ENCODE results near the gene NQO2. TPM values are rescaled to one million over a fixed set of nuclear protein-coding genes. Genes with fewer than 3 reads are reported as not detected.

NQO2 gene
- total RNA-seq, 2 donors from 2014 or later = 50.8 to 199 TPM

DNA sequence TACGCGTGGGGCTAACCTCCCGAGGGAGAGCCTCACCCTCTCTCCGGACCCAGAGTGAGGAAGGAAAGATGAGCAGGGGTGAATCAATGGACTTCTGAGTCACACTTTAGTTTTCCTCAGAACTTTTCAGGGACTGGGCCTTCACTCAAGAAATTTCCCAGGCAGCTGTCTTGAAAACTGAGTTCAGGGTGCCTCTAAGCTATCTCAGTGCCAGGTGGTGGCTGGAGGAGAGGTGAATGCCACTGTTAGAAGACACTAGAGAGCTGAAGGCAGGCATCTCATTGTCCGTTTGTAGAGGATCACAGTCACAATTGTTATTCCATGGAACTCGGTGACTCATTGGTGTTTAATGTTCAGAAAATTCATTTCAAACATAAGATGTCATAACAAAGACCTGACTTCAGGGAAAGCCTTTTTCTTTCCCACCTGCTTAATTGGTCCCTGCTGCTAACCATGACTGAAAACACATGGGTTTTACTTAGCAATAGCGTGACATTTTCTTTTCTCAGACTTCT, 23.1 kb upstream of the NQO2 start:
- H3K9me3 ChIP-seq (ENCODE audit: control insufficient read depth, low read length) = no peaks in the 10 kb centered on the region
- 78 to 80% methylated on average over 7 of the region's 7 CpGs for WGBS, 2 experiments (ENCODE audit: insufficient coverage in 1 of 2, insufficient read length in 1 of 2)
- TF ChIP-seq, protein P1, sequence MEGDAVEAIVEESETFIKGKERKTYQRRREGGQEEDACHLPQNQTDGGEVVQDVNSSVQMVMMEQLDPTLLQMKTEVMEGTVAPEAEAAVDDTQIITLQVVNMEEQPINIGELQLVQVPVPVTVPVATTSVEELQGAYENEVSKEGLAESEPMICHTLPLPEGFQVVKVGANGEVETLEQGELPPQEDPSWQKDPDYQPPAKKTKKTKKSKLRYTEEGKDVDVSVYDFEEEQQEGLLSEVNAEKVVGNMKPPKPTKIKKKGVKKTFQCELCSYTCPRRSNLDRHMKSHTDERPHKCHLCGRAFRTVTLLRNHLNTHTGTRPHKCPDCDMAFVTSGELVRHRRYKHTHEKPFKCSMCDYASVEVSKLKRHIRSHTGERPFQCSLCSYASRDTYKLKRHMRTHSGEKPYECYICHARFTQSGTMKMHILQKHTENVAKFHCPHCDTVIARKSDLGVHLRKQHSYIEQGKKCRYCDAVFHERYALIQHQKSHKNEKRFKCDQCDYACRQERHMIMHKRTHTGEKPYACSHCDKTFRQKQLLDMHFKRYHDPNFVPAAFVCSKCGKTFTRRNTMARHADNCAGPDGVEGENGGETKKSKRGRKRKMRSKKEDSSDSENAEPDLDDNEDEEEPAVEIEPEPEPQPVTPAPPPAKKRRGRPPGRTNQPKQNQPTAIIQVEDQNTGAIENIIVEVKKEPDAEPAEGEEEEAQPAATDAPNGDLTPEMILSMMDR (conservative IDR thresholded peaks at IDR 0.05) = no peak
- peaks cover 6% of the 10 kb centered on the region for H3K27me3 Mint-ChIP-seq (ENCODE audit: insufficient read depth)
- H3K27ac ChIP-seq (ENCODE audit: low read depth, low read length) = no peak overlapping the region
- H3K9ac ChIP-seq (ENCODE audit: extremely low read depth, low read length, poor library complexity, severe bottlenecking) = no peak overlapping the region
- no peak for DNase-seq
- peaks cover 2% of the 10 kb centered on the region for H3K9me3 Mint-ChIP-seq
- peaks cover 21% of the 10 kb centered on the region for H3K4me1 ChIP-seq (ENCODE audit: control insufficient read depth, insufficient read depth, low read length)
- no peak overlapping the region for H3K4me3 ChIP-seq (ENCODE audit: low read length)
- H3K27ac Mint-ChIP-seq = peak overlapping the region; percentile 35
- no peaks in the 10 kb centered on the region for H3K36me3 ChIP-seq (ENCODE audit: control insufficient read depth, insufficient read depth, low read length)
- H3K36me3 Mint-ChIP-seq (ENCODE audit: low read depth) = no peaks in the 10 kb centered on the region
- peaks cover 43% of the 10 kb centered on the region for H3K4me1 Mint-ChIP-seq
- no peak overlapping the region for H3K4me3 Mint-ChIP-seq
- no peaks in the 10 kb centered on the region for H3K27me3 ChIP-seq (ENCODE audit: control insufficient read depth, insufficient read depth, low read length, poor library complexity, severe bottlenecking)

DNA sequence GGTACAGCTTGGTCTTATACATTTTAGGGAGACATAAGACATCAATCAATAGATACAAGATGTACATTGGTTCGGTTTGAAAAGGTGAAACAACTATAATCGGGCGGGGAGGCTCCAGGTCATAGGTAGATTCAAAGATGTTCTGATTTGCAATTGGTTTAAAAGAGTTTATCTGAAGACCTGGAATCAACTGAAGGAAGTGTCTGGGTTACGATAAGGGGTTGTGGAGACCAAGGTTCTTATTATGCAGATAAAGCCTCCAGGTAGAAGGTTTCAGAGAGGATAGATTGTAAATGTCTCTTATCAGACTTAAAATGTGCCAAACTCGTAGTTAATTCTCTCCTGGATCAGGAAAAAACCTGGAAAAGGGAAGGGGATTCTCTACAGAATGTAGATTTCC, 22.4 kb upstream of the NQO2 start:
- Mint-ChIP-seq H3K4me3 (no peak overlapping the region), H3K27ac (no peak overlapping the region), H3K9me3 (peaks cover 2% of the 10 kb centered on the region), H3K36me3 (ENCODE audit: low read depth) (no peaks in the 10 kb centered on the region), H3K27me3 (ENCODE audit: insufficient read depth) (peaks cover 3% of the 10 kb centered on the region), H3K4me1 (peaks cover 47% of the 10 kb centered on the region)
- no peak for DNase-seq
- Histone ChIP-seq H3K4me1 (ENCODE audit: control insufficient read depth, insufficient read depth, low read length) (peaks cover 21% of the 10 kb centered on the region), H3K9ac (ENCODE audit: extremely low read depth, low read length, poor library complexity, severe bottlenecking) (no peak overlapping the region), H3K36me3 (ENCODE audit: control insufficient read depth, insufficient read depth, low read length) (no peaks in the 10 kb centered on the region), H3K4me3 (ENCODE audit: low read length) (no peak overlapping the region), H3K9me3 (ENCODE audit: control insufficient read depth, low read length) (no peaks in the 10 kb centered on the region), H3K27me3 (ENCODE audit: control insufficient read depth, insufficient read depth, low read length, poor library complexity, severe bottlenecking) (no peaks in the 10 kb centered on the region), H3K27ac (ENCODE audit: low read depth, low read length) (no peak overlapping the region)
- TF ChIP-seq, protein P1 (conservative IDR thresholded peaks at IDR 0.05) = no peak
- 76 to 85% methylated on average over 2 to 5 of the region's 5 CpGs for WGBS, 2 experiments (ENCODE audit: insufficient coverage in 1 of 2, insufficient read length in 1 of 2)

DNA sequence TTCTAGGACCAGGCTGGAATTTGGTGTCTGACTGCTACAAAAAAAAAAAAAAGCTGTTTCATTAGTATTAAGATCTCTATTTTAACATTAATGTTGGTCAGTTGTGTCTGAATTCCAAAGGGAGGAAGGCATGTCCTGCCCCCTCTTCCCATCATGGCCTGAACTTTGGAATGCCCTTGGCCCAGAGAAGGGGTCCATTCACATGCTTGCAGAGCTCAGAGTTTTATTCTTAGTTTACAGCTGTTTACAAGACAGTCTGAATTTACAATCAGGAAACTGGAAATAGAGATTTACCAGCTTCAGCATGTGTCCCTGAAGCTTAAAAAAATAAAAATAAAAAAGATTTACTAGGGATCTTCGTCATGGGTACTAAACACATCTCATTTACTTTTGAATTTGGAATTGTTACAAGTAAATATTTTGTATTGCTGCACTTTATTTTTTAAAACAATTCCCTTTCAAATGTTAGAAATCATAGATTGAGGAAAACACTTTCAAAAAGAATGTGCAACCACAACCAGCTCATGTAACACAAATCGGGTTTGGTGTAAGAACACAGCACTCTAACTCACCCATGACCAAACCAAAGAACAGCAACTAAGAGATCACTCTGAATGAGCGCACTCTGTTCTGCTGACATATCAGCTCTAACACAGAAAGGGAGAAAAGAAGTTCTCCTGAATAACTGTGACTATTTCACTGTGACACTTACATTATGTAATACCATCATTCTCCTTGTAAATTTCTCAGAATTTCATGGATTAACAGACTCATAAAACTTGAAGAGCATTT, 21.7 kb upstream of the NQO2 start:
- Histone ChIP-seq H3K27me3 (ENCODE audit: control insufficient read depth, insufficient read depth, low read length, poor library complexity, severe bottlenecking) (no peaks in the 10 kb centered on the region), H3K36me3 (ENCODE audit: control insufficient read depth, insufficient read depth, low read length) (no peaks in the 10 kb centered on the region), H3K4me3 (ENCODE audit: low read length) (no peak overlapping the region), H3K27ac (ENCODE audit: low read depth, low read length) (no peak overlapping the region), H3K9me3 (ENCODE audit: control insufficient read depth, low read length) (no peaks in the 10 kb centered on the region), H3K4me1 (ENCODE audit: control insufficient read depth, insufficient read depth, low read length) (peaks cover 21% of the 10 kb centered on the region), H3K9ac (ENCODE audit: extremely low read depth, low read length, poor library complexity, severe bottlenecking) (no peak overlapping the region)
- Mint-ChIP-seq H3K4me3 (no peak overlapping the region), H3K9me3 (no peaks in the 10 kb centered on the region), H3K27ac (no peak overlapping the region), H3K4me1 (peaks cover 52% of the 10 kb centered on the region), H3K36me3 (ENCODE audit: low read depth) (no peaks in the 10 kb centered on the region), H3K27me3 (ENCODE audit: insufficient read depth) (no peaks in the 10 kb centered on the region)
- TF ChIP-seq, protein P1 (conservative IDR thresholded peaks at IDR 0.05) = no peak
- WGBS, 2 experiments (ENCODE audit: insufficient coverage in 1 of 2, insufficient read length in 1 of 2) = 80 to 100% methylated on average over 1 to 3 of the region's 3 CpGs
- DNase-seq = no peak

All from endodermal cell (in vitro differentiated cells).